Stomach (tissue), 9 donors: Measurements from ENCODE around the gene ZFHX3. TPM values are rescaled to one million over a fixed set of nuclear protein-coding genes. Genes with fewer than 3 reads are reported as not detected.
A peak's percentile ranks its signal among the peaks of the same experiment; 100 is the strongest.

Source experiments
- DNase-seq, 2 donors: peaks; one replicate each; pipeline versions ENCODE4 v3.0.0 to v3.0.0-alpha.2; 2013 to 2019
- H3K27ac ChIP-seq, 5 donors: fragments of 200-600 bp in 4 of 5; sonication (generic) in 4 of 5; one replicate each; pipeline ENCODE4 v1.5.1; 2013 to 2019; ENCODE audit warnings: mild to moderate bottlenecking in 1 of 5, moderate library complexity in 1 of 5
- H3K27me3 ChIP-seq, 3 donors: fragments of 200-600 bp; sonication (generic); one replicate each; pipeline ENCODE4 v1.5.1; 2017 to 2019; ENCODE audit warnings: mixed run types in 1 of 3
- H3K36me3 ChIP-seq, 4 donors: fragments of 200-600 bp; sonication (generic); 1 replicate in 3 of 4; 2 replicates in 1 of 4; pipeline ENCODE4 v1.5.1; 2016 to 2019
- H3K4me1 ChIP-seq, 4 donors: fragments of 200-600 bp; sonication (generic); one replicate each; pipeline ENCODE4 v1.5.1; 2016 to 2019
- H3K4me3 ChIP-seq, 4 donors: fragments of 200-600 bp; sonication (generic) in 3 of 4; one replicate each; pipeline ENCODE4 v1.5.1; 2016 to 2019; ENCODE audit warnings: mild to moderate bottlenecking in 1 of 4
- H3K9me3 ChIP-seq, 4 donors: fragments of 200-600 bp; sonication (generic); one replicate each; pipeline ENCODE4 v1.5.1; 2016 to 2019
- CTCF ChIP-seq, 7 experiments: fragments of 450-650 bp in 4 of 7; fragments of 200-600 bp in 3 of 7; sonication (generic) in 3 of 7; IDR thresholded peaks; one replicate each; pipeline ENCODE4 v1.5.1; 2016 to 2019; ENCODE audit warnings: antibody characterized with exemption in 7 of 7, control low read depth in 2 of 7, mild to moderate bottlenecking in 1 of 7
- EP300 ChIP-seq: sonication (generic); formaldehyde crosslinking; IDR thresholded peaks from one replicate; pipeline ENCODE4 v1.6.1; 2017; ENCODE audit warnings: antibody characterized with exemption
- POLR2A ChIP-seq, 4 donors: fragments of 450-650 bp; IDR thresholded peaks; one replicate each; pipeline ENCODE4 v1.6.1; 2016; ENCODE audit warnings: antibody characterized with exemption in 4 of 4, control low read depth in 2 of 4, mild to moderate bottlenecking in 1 of 4, moderate library complexity in 1 of 4
- POLR2AphosphoS5 ChIP-seq, 3 donors: sonication (generic); formaldehyde crosslinking; IDR thresholded peaks; one replicate each; pipeline ENCODE4 v1.6.1; 2016; ENCODE audit warnings: antibody characterized with exemption in 3 of 3
- WGBS, 5 donors: extraction: QIAGEN DNeasy Blood & Tissue Kit in 3 of 5; methylation state at CpG; one replicate each; pipeline versions ENCODE4 v1.1.5 to v1.1.7; 2013 to 2018; 5-methylcytosine and 5-hydroxymethylcytosine counted together
- intact Hi-C: fragments of 100-400 bp; cut with DNase I; formaldehyde crosslinking; loops from one replicate; pipeline ENCODE4 v1.15.1; 2023; ENCODE audit warnings: low total_unique reads
- polyA plus RNA-seq, 3 donors: library from polyadenylated mRNA; stranded (reverse); fragments of 200-250 nt; gene quantifications; one replicate each; pipeline ENCODE4 v1.2.3, GENCODE V29; 2013
- total RNA-seq, 5 donors: library from RNA; depleted of rRNA; stranded (reverse); fragments of >200 nt; gene quantifications; one replicate each; pipeline versions ENCODE4 v1.1.0 to v1.2.3, GENCODE V29; 2014 to 2016
- donor health status: healthy with polysubstance abuse.
- donor health status: Bipolar disorder and iron deficiency.
- donor health status: healthy.

ZFHX3 gene
- total and polyA plus RNA-seq, 8 donors: 1.1 to 27.5 (median 11.8) TPM

- intact Hi-C loops: no loop called here
- DNase-seq: no peak
- no peak for TF ChIP-seq CTCF (IDR thresholded peaks at IDR 0.05)
- TF ChIP-seq EP300: no peak
- TF ChIP-seq POLR2AphosphoS5 (IDR thresholded peaks at IDR 0.05): no peak
- TF ChIP-seq POLR2A (IDR thresholded peaks at IDR 0.05): no peak
- H3K27ac ChIP-seq: no peak overlapping the region
- H3K27me3 ChIP-seq: no peaks in the 10 kb centered on the region
- no peaks in the 10 kb centered on the region for H3K9me3 ChIP-seq
- H3K4me3 ChIP-seq: no peak overlapping the region
- peaks cover 0 to 9% (median 4%) of the 10 kb centered on the region in 4 donors for H3K36me3 ChIP-seq
- peaks cover 0 to 20% (median 7%) of the 10 kb centered on the region in 4 donors for H3K4me1 ChIP-seq
These were observed 185.8 kb downstream of the ZFHX3 start for GRCh38 chr16:72862090-72862489.

GRCh38 chr16:72860726-72861562 lies 187.0 kb downstream of the ZFHX3 start:
- TF ChIP-seq POLR2AphosphoS5 (IDR thresholded peaks at IDR 0.05) (no peak), EP300 (no peak), CTCF (IDR thresholded peaks at IDR 0.05) (no peak), POLR2A (IDR thresholded peaks at IDR 0.05) (no peak)
- intact Hi-C loops: no loop called here
- Histone ChIP-seq H3K9me3 (no peaks in the 10 kb centered on the region), H3K4me1 (peaks cover 0 to 20% (median 9%) of the 10 kb centered on the region in 4 donors), H3K36me3 (peaks cover 0 to 8% (median 4%) of the 10 kb centered on the region in 4 donors), H3K27ac (peak overlapping the region in 1 of 5 donors; percentile 82), H3K4me3 (no peak overlapping the region), H3K27me3 (no peaks in the 10 kb centered on the region)
- no peak for DNase-seq
- 80 to 93% (median 86%) methylated on average over 14 of the region's 14 CpGs for WGBS, 5 donors

GRCh38 chr16:72859581-72859980 lies 188.3 kb downstream of the ZFHX3 start:
- no peak for DNase-seq
- intact Hi-C loops: no loop called here
- Histone ChIP-seq H3K9me3 (no peaks in the 10 kb centered on the region), H3K4me1 (peaks cover 0 to 20% (median 9%) of the 10 kb centered on the region in 4 donors), H3K27ac (peak overlapping the region in 4 of 5 donors; percentile 43 to 82 (median 58)), H3K36me3 (no peaks in the 10 kb centered on the region), H3K4me3 (no peak overlapping the region), H3K27me3 (no peaks in the 10 kb centered on the region)
- 83 to 93% (median 89%) methylated on average over 6 of the region's 6 CpGs for WGBS, 5 donors
- TF ChIP-seq POLR2AphosphoS5 (IDR thresholded peaks at IDR 0.05) (no peak), CTCF (IDR thresholded peaks at IDR 0.05) (no peak), POLR2A (IDR thresholded peaks at IDR 0.05) (no peak), EP300 (no peak)

GRCh38 chr16:72858665-72859493 lies 189.0 kb downstream of the ZFHX3 start:
- Histone ChIP-seq H3K4me3 (peak overlapping the region in 1 of 4 donors; percentile 15), H3K4me1 (peaks cover 0 to 22% (median 10%) of the 10 kb centered on the region in 4 donors), H3K27ac (peak overlapping the region in 4 of 5 donors; percentile 43 to 82 (median 58)), H3K27me3 (no peaks in the 10 kb centered on the region), H3K9me3 (no peaks in the 10 kb centered on the region), H3K36me3 (no peaks in the 10 kb centered on the region)
- 61 to 82% (median 77%) methylated on average over 20 to 21 of the region's 21 CpGs for WGBS, 5 donors
- no peak for TF ChIP-seq EP300
- no peak for TF ChIP-seq POLR2A (IDR thresholded peaks at IDR 0.05)
- TF ChIP-seq POLR2AphosphoS5 (IDR thresholded peaks at IDR 0.05): no peak
- intact Hi-C loops: no loop called here
- DNase-seq: no peak
